ENCODE results near the gene NCOA5.

GRCh38 chr20:46129955-46130481, 40.3 kb upstream of the NCOA5 start:
- TF ChIP-seq ZNF114 (tag by site-specific recombination; IDR thresholded peaks at IDR 0.05) (no peak), ZNF639 (tag by site-specific recombination; IDR thresholded peaks at IDR 0.05) (no peak)
- TF ChIP-seq, protein P1, sequence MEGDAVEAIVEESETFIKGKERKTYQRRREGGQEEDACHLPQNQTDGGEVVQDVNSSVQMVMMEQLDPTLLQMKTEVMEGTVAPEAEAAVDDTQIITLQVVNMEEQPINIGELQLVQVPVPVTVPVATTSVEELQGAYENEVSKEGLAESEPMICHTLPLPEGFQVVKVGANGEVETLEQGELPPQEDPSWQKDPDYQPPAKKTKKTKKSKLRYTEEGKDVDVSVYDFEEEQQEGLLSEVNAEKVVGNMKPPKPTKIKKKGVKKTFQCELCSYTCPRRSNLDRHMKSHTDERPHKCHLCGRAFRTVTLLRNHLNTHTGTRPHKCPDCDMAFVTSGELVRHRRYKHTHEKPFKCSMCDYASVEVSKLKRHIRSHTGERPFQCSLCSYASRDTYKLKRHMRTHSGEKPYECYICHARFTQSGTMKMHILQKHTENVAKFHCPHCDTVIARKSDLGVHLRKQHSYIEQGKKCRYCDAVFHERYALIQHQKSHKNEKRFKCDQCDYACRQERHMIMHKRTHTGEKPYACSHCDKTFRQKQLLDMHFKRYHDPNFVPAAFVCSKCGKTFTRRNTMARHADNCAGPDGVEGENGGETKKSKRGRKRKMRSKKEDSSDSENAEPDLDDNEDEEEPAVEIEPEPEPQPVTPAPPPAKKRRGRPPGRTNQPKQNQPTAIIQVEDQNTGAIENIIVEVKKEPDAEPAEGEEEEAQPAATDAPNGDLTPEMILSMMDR (tag by site-specific recombination; IDR thresholded peaks at IDR 0.05): no peak

All from HEK293 (cell line).